GM13977 (cell line): ENCODE results near the gene ANKMY1.

Experiments used
- DNase-seq: peaks from one replicate; pipeline ENCODE4 v3.0.0; 2012; ENCODE audit warnings: low spot score
- CTCF ChIP-seq: IDR thresholded peaks from 2 replicates; pipeline ENCODE4 v1.5.1; 2012; ENCODE audit warnings: mild to moderate bottlenecking, control low read depth; ENCODE audit not compliant: insufficient read depth; ENCODE audit errors: extremely low read depth, missing control alignments
- in situ Hi-C: fragments of 300-500 bp; cut with MboI; formaldehyde crosslinking; loops from one replicate; pipeline ENCODE4 v1.12.0; 2022; ENCODE audit warnings: low sequenced_read_pairs, low pct_unique_long_range_greater_than_20kb, mixed read lengths, inconsistent platforms; ENCODE audit not compliant: unreplicated experiment

Gene ANKMY1

DNA sequence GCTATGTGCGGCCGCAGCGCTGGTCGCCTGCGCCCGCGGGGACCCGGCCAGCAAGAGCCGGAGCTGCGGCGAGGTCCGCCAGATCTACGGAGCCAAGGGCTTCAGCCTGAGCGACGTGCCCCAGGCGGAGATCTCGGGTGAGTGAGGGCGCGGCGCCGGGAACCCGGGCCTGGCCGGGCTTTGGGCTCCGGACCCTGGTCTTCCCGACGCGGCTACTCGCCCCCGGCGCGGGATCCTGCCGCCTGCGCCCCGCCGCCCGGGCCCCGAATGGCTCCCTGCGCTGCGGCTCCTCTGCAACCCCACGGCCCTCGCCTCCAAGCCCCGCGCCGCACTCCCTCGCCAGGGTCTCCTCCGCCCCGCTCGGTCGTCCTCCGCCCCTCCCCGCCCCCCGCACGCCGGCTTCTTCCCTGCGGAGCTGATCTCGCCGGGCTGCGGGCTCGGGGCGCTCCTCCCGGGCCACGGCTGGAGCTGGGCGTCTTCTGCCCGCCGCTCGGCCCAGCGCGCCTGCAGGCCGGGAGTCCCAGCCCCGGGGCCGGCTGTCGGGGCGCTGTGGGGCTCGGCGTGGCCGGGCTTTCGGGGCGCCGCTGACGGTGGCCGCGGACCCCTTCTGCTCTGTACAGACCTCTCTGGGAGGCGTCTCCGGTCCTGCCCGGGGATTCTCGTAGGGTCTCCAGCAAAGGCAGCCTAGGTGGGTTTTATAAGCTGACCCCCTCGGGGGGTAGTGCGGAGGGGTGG lies 121.7 kb downstream of the ANKMY1 start:
- in situ Hi-C loops, result no loop called here
- DNase-seq, result no peak
- no peak for TF ChIP-seq CTCF

DNA sequence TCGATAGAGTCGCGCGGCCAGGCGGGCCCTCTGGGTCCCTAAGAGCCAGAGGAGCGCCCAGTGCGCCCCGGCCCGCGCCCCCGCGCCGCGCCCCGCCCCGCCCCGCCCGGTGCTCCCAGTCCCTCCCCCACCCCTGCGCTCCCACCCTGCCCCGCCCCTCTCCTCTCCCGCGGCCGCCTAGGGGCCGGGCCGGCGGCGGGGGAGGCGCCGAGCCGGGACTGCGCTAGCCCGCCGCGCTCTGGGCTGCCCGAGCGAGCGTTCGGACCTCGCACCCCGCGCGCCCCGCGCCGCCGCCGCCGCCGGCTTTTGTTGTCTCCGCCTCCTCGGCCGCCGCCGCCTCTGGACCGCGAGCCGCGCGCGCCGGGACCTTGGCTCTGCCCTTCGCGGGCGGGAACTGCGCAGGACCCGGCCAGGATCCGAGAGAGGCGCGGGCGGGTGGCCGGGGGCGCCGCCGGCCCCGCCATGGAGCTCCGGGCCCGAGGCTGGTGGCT lies 122.3 kb downstream of the ANKMY1 start, which contains the start of gene GPC1:
Gene GPC1 (plus strand): TSS at position 207 of the 491 bp plus-strand sequence. CDS start 256 bp downstream, at position 463.
- peak; percentile 93 for DNase-seq
- in situ Hi-C loops, result no loop called here
- no peak for TF ChIP-seq CTCF

GRCh38 chr2:240434728-240435456 lies 122.9 kb downstream of the ANKMY1 start:
- TF ChIP-seq CTCF, result no peak
- DNase-seq, result peak; percentile 97
- in situ Hi-C loops, result no loop called here

DNA sequence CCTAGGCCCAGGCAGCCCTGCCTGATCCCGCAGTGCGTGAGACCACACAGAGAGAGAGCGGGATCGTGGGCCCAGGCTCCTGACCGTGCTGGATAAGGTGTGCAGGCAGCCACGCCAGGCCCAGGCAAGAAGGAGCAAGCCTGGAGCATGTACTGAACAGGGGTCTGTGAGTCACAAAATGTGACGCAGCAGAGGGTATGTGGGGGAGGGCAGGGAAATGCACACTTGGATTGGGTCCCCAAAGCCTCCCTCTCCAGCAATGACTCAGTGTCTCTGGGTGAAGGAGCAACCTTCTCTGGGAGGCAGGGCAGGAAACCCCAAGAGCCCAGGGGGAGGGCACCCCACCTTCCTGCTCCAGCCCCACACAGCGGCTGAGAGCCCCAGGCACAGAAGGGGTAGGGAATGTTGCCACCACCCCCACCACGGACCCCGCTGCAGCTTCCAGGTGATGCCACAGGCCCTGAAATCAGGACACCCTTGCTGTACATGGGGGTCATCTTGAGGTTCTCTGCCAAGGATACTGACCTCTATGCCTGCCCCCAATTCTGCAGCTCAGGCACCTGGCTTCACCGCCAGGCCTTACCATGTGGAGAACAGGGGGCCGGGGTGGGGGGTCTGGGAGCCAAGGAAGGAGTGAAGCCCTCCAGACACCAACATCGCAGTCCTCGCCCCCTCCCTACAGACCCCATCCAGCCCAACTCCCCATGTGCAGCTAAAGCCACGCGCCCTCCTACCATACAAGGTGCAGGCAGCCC lies 123.6 kb downstream of the ANKMY1 start:
- DNase-seq, result no peak
- TF ChIP-seq CTCF, result no peak

GRCh38 chr2:240432820-240433801 lies 124.7 kb downstream of the ANKMY1 start:
- TF ChIP-seq CTCF, result no peak
- DNase-seq, result no peak
- in situ Hi-C loops, result no loop called here

More for the DNA sequence above, 123.6 kb downstream of the ANKMY1 start:
- in situ Hi-C loops, result no loop called here
